Smooth muscle cell (in vitro differentiated cells): ENCODE data around the gene KTN1. TPM values are rescaled to one million over a fixed set of nuclear protein-coding genes. Genes with fewer than 3 reads are reported as not detected.

ENCODE experiments used
- DNase-seq: peaks from one replicate; lab custom pipeline; 2025; ENCODE audit not compliant: unreplicated experiment; lab: John Stamatoyannopoulos, UW
- H2AFZ ChIP-seq: fragments of 200-600 bp; sonication (generic); 2 replicates; pipeline ENCODE4 v1.6.0; 2016; ENCODE audit warnings: antibody characterized with exemption, low read depth, mild to moderate bottlenecking
- H3F3A ChIP-seq: fragments of 200-600 bp; sonication (generic); 2 replicates; pipeline ENCODE4 v1.6.0; 2017; ENCODE audit warnings: antibody characterized with exemption, low read depth
- H3K27ac ChIP-seq: fragments of 200-600 bp; sonication (generic); 2 replicates; pipeline ENCODE4 v1.5.1; 2016; ENCODE audit warnings: low read depth, mild to moderate bottlenecking
- H3K27me3 ChIP-seq: fragments of 200-600 bp; sonication (generic); 2 replicates; pipeline ENCODE4 v1.6.1; 2016; ENCODE audit warnings: low read depth, mild to moderate bottlenecking
- H3K36me3 ChIP-seq: fragments of 200-600 bp; sonication (generic); 2 replicates; pipeline ENCODE4 v1.5.1; 2016; ENCODE audit warnings: low read depth
- H3K4me1 ChIP-seq: fragments of 200-600 bp; sonication (generic); 2 replicates; pipeline ENCODE4 v1.5.1; 2016; ENCODE audit warnings: low read depth
- H3K4me2 ChIP-seq: fragments of 200-600 bp; sonication (generic); 2 replicates; pipeline ENCODE4 v1.6.0; 2016; ENCODE audit warnings: mild to moderate bottlenecking
- H3K4me3 ChIP-seq: fragments of 200-600 bp; sonication (generic); 2 replicates; pipeline ENCODE4 v1.5.1; 2016; ENCODE audit warnings: mild to moderate bottlenecking
- H3K79me2 ChIP-seq: fragments of 200-600 bp; sonication (generic); 2 replicates; pipeline ENCODE4 v1.6.0; 2016; ENCODE audit warnings: low read depth, mild to moderate bottlenecking
- H3K9ac ChIP-seq: fragments of 200-600 bp; sonication (generic); 2 replicates; pipeline ENCODE4 v1.6.0; 2016; ENCODE audit warnings: low read depth
- H3K9me3 ChIP-seq: fragments of 200-600 bp; sonication (generic); replicated peaks from 2 replicates; pipeline ENCODE4 v1.5.1; 2016; ENCODE audit warnings: low read depth
- H4K20me1 ChIP-seq: fragments of 200-600 bp; sonication (generic); 2 replicates; pipeline ENCODE4 v1.6.0; 2016; ENCODE audit warnings: low read depth
- WGBS: methylation state at CpG from one replicate; pipeline ENCODE4 v1.1.7; 2016; ENCODE audit warnings: low lambda C conversion rate; 5-methylcytosine and 5-hydroxymethylcytosine counted together
- polyA plus RNA-seq: library from polyadenylated mRNA; unstranded; fragments of >200 nt; fragmentation: Nextera tagmentation; extraction: Ambion mirVana; gene quantifications from 2 replicates; pipeline ENCODE4 v1.2.1, GENCODE V29; 2016
- total RNA-seq: library from RNA; depleted of rRNA; stranded (reverse); fragments of >200 nt; gene quantifications from 2 replicates; pipeline ENCODE4 v1.2.3, GENCODE V29; 2014
- TF ChIP-seq, protein P1 (sequence below): fragments of 200-600 bp; sonication (generic); IDR thresholded peaks from 2 replicates; pipeline ENCODE4 v1.5.1; 2017; ENCODE audit warnings: borderline replicate concordance, mild to moderate bottlenecking, antibody characterized with exemption; ENCODE audit not compliant: insufficient read depth, poor library complexity, severe bottlenecking

The KTN1 gene
- total and polyA plus RNA-seq, 2 experiments from 2014 or later, result 84.8 to 119 TPM

DNA sequence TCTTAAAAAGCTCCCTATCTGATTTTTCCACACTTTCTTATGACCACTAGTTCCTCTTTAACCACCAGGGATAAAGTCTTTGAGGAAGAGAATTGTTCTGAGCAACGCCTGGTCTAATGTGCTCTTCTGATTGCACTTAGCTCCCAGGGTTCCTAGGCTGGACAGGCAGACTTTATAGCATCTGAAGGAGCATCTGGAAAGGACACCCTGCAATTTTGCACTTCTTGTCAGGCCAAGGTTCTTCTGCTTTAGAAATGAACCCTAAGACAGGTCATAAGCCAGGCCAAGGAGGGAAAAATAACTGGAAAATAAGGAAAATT is 126.3 kb downstream of the KTN1 start:
- H4K20me1 ChIP-seq, result no peaks in the 10 kb centered on the region
- DNase-seq, result no peak
- TF ChIP-seq, protein P1, sequence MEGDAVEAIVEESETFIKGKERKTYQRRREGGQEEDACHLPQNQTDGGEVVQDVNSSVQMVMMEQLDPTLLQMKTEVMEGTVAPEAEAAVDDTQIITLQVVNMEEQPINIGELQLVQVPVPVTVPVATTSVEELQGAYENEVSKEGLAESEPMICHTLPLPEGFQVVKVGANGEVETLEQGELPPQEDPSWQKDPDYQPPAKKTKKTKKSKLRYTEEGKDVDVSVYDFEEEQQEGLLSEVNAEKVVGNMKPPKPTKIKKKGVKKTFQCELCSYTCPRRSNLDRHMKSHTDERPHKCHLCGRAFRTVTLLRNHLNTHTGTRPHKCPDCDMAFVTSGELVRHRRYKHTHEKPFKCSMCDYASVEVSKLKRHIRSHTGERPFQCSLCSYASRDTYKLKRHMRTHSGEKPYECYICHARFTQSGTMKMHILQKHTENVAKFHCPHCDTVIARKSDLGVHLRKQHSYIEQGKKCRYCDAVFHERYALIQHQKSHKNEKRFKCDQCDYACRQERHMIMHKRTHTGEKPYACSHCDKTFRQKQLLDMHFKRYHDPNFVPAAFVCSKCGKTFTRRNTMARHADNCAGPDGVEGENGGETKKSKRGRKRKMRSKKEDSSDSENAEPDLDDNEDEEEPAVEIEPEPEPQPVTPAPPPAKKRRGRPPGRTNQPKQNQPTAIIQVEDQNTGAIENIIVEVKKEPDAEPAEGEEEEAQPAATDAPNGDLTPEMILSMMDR, result no peak
- no peaks in the 10 kb centered on the region for H3K79me2 ChIP-seq
- H3K9ac ChIP-seq, result no peak overlapping the region
- no peak overlapping the region for H2AFZ ChIP-seq
- no peak overlapping the region for H3K4me2 ChIP-seq
- no peaks in the 10 kb centered on the region for H3K36me3 ChIP-seq
- H3K9me3 ChIP-seq, result no peaks in the 10 kb centered on the region
- no peaks in the 10 kb centered on the region for H3K4me1 ChIP-seq
- H3K27ac ChIP-seq, result peak overlapping the region; percentile 47
- H3K27me3 ChIP-seq, result no peaks in the 10 kb centered on the region
- no peak overlapping the region for H3K4me3 ChIP-seq
- no peaks in the 10 kb centered on the region for H3F3A ChIP-seq
- 52% methylated on average over 1 of the region's 1 CpG for WGBS

DNA sequence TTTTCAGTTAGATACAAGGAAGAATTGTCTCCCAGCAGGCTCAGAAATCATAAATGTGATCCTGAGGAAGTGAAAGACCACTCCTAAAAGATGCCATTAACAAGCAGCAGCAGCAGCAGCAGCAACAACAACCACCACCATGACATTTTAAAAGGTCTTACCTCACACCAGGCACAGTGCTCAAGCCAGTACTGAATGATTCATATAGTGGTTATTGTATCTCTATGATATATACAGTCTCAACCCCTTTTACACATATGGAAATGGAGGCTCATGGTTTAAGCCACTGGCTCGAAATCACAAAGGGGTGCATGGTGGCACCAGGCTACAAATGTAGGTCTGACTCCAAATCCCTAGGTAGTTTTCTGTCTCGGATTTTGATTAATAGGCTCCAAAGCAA is 126.9 kb downstream of the KTN1 start:
- Histone ChIP-seq H3K9ac (no peak overlapping the region), H3K9me3 (no peaks in the 10 kb centered on the region), H3K36me3 (no peaks in the 10 kb centered on the region), H3F3A (no peaks in the 10 kb centered on the region), H3K79me2 (no peaks in the 10 kb centered on the region), H3K4me1 (no peaks in the 10 kb centered on the region), H3K4me3 (no peak overlapping the region), H2AFZ (no peak overlapping the region), H4K20me1 (no peaks in the 10 kb centered on the region), H3K27ac (no peak overlapping the region), H3K4me2 (no peak overlapping the region), H3K27me3 (no peaks in the 10 kb centered on the region)
- WGBS, result 84% methylated on average over 2 of the region's 2 CpGs
- TF ChIP-seq, protein P1, result no peak
- no peak for DNase-seq

DNA sequence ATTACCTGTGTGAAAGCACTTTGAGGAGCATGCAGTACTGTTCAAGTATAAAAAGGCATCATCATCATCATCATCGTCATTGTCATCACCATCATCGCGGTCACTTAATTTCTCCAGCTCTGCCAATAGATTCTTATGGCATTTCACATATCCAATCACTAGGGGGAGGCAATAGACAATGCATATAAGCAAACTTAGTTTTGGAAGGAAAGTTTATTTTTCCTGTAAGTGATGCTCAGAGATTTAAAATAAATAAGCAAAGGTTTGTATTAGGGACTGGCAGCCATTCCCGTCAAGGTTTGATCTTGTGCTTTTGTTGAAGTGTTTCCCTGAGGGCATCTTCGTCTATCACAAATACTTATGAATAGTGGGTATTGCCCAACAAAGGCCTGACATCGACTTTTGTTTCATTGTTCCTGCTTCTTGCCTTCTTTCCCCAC is 127.4 kb downstream of the KTN1 start:
- Histone ChIP-seq H3F3A (no peaks in the 10 kb centered on the region), H3K4me1 (no peaks in the 10 kb centered on the region), H2AFZ (no peak overlapping the region), H3K27me3 (no peaks in the 10 kb centered on the region), H3K4me2 (no peak overlapping the region), H3K4me3 (no peak overlapping the region), H3K9me3 (no peaks in the 10 kb centered on the region), H3K9ac (no peak overlapping the region), H3K79me2 (no peaks in the 10 kb centered on the region), H3K36me3 (no peaks in the 10 kb centered on the region), H4K20me1 (no peaks in the 10 kb centered on the region), H3K27ac (no peak overlapping the region)
- TF ChIP-seq, protein P1, result peak; percentile 78
- 79% methylated on average over 6 of the region's 6 CpGs for WGBS
- no peak for DNase-seq

GRCh38 chr14:55710506-55711041 is 130.6 kb downstream of the KTN1 start:
- no peak overlapping the region for H3K4me3 ChIP-seq
- no peaks in the 10 kb centered on the region for H3K36me3 ChIP-seq
- no peaks in the 10 kb centered on the region for H4K20me1 ChIP-seq
- no peaks in the 10 kb centered on the region for H3K9me3 ChIP-seq
- TF ChIP-seq, protein P1, result no peak
- 94% methylated on average over 2 of the region's 2 CpGs for WGBS
- H3K79me2 ChIP-seq, result no peaks in the 10 kb centered on the region
- H3K4me1 ChIP-seq, result no peaks in the 10 kb centered on the region
- H2AFZ ChIP-seq, result no peak overlapping the region
- H3K9ac ChIP-seq, result no peak overlapping the region
- H3K27ac ChIP-seq, result no peak overlapping the region
- no peak for DNase-seq
- no peaks in the 10 kb centered on the region for H3F3A ChIP-seq
- H3K4me2 ChIP-seq, result no peak overlapping the region
- no peaks in the 10 kb centered on the region for H3K27me3 ChIP-seq
